ENCODE results near the gene PCDHB12. TPM values are rescaled to one million over a fixed set of nuclear protein-coding genes. Genes with fewer than 3 reads are reported as not detected.
"Not testable (repeated sequence)": the region's sequence is repeated elsewhere in the genome, so short reads cannot be mapped to it uniquely, and the experiment has no call there.

Gene PCDHB12
- total RNA-seq, 1 donor from 2014 or later, result 8.4 TPM

GRCh38 chr5:141213656-141214339, 5.3 kb downstream of the PCDHB12 start, which contains the start of gene PCDHB13:
Gene PCDHB13 (plus strand): TSS chr5:141213919. CDS start chr5:141214124, 205 bp downstream.
- H3K27ac Mint-ChIP-seq (ENCODE audit: unreplicated experiment), result peak within 1 kb of the TSS; percentile 7
- H3K9me3 Mint-ChIP-seq (ENCODE audit: unreplicated experiment), result peaks cover 21% of the 10 kb centered on the region
- peaks cover 42% of the 10 kb centered on the region for H3K36me3 Mint-ChIP-seq (ENCODE audit: low read depth, unreplicated experiment)
- H3K4me3 Mint-ChIP-seq (ENCODE audit: unreplicated experiment), result peak within 1 kb of the TSS; percentile 67
- peak; percentile 64 for DNase-seq (ENCODE audit: low spot score)
- TF ChIP-seq, protein P1, sequence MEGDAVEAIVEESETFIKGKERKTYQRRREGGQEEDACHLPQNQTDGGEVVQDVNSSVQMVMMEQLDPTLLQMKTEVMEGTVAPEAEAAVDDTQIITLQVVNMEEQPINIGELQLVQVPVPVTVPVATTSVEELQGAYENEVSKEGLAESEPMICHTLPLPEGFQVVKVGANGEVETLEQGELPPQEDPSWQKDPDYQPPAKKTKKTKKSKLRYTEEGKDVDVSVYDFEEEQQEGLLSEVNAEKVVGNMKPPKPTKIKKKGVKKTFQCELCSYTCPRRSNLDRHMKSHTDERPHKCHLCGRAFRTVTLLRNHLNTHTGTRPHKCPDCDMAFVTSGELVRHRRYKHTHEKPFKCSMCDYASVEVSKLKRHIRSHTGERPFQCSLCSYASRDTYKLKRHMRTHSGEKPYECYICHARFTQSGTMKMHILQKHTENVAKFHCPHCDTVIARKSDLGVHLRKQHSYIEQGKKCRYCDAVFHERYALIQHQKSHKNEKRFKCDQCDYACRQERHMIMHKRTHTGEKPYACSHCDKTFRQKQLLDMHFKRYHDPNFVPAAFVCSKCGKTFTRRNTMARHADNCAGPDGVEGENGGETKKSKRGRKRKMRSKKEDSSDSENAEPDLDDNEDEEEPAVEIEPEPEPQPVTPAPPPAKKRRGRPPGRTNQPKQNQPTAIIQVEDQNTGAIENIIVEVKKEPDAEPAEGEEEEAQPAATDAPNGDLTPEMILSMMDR (IDR thresholded peaks at IDR 0.05; ENCODE audit: unreplicated experiment), result peak; percentile 32
- not testable (repeated sequence) for H3K4me1 Mint-ChIP-seq (ENCODE audit: unreplicated experiment); H3K27me3 Mint-ChIP-seq (ENCODE audit: unreplicated experiment)

GRCh38 chr5:141214583-141214982, 6.1 kb downstream of the PCDHB12 start:
- peak overlapping the region; percentile 7 for H3K27ac Mint-ChIP-seq (ENCODE audit: unreplicated experiment)
- DNase-seq (ENCODE audit: low spot score); H3K27me3 Mint-ChIP-seq (ENCODE audit: unreplicated experiment); H3K4me1 Mint-ChIP-seq (ENCODE audit: unreplicated experiment): not testable (repeated sequence)
- peaks cover 40% of the 10 kb centered on the region for H3K36me3 Mint-ChIP-seq (ENCODE audit: low read depth, unreplicated experiment)
- peak overlapping the region; percentile 65 for H3K4me3 Mint-ChIP-seq (ENCODE audit: unreplicated experiment)
- H3K9me3 Mint-ChIP-seq (ENCODE audit: unreplicated experiment), result peaks cover 20% of the 10 kb centered on the region

GRCh38 chr5:141215504-141215903, 7.0 kb downstream of the PCDHB12 start:
- peaks cover 15% of the 10 kb centered on the region for H3K9me3 Mint-ChIP-seq (ENCODE audit: unreplicated experiment)
- H3K27ac Mint-ChIP-seq (ENCODE audit: unreplicated experiment), result peak overlapping the region; percentile 7
- peaks cover 35% of the 10 kb centered on the region for H3K36me3 Mint-ChIP-seq (ENCODE audit: low read depth, unreplicated experiment)
- DNase-seq (ENCODE audit: low spot score); H3K4me1 Mint-ChIP-seq (ENCODE audit: unreplicated experiment); H3K27me3 Mint-ChIP-seq (ENCODE audit: unreplicated experiment): not testable (repeated sequence)
- H3K4me3 Mint-ChIP-seq (ENCODE audit: unreplicated experiment), result peak overlapping the region; percentile 65

DNA sequence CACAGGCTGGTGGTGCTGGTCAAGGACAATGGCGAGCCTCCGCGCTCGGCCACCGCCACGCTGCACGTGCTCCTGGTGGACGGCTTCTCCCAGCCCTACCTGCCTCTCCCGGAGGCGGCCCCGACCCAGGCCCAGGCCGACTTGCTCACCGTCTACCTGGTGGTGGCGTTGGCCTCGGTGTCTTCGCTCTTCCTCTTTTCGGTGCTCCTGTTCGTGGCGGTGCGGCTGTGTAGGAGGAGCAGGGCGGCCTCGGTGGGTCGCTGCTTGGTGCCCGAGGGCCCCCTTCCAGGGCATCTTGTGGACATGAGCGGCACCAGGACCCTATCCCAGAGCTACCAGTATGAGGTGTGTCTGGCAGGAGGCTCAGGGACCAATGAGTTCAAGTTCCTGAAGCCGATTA, 7.5 kb downstream of the PCDHB12 start:
- H3K36me3 Mint-ChIP-seq (ENCODE audit: low read depth, unreplicated experiment), result peaks cover 32% of the 10 kb centered on the region
- H3K27me3 Mint-ChIP-seq (ENCODE audit: unreplicated experiment); H3K4me1 Mint-ChIP-seq (ENCODE audit: unreplicated experiment); H3K27ac Mint-ChIP-seq (ENCODE audit: unreplicated experiment); DNase-seq (ENCODE audit: low spot score); H3K4me3 Mint-ChIP-seq (ENCODE audit: unreplicated experiment): not testable (repeated sequence)
- H3K9me3 Mint-ChIP-seq (ENCODE audit: unreplicated experiment), result peaks cover 15% of the 10 kb centered on the region

DNA sequence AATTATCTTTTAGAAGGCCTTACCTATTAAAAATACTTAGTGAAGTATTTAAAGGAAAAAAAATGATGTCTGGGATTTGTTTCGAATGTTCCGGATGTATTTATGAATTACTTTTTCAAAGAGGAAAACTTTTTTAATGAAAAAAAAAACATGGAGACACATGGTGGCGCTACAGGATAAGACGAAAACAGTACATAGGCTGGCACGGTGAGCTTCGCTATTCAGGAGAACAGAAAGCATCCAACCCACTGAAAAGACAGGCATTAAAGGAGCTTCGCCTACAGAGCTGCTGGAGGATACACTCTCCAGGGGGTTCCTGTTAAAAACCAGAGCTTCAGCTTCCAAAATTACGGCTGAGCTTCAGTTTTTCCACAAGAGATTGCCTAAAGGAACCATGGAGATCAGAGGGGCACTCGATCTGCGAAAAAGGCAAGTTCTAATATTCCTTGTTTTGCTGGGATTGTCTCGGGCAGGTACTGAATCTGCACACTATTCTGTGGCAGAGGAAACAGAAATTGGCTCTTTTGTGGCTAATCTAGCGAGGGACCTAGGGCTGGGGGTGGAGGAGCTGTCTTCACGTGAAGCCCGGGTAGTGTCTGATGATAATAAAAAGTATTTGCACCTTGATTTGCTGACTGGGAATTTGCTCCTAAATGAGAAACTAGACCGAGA, 14.7 kb downstream of the PCDHB12 start, which contains the start of gene PCDHB14:
Gene PCDHB14, plus strand, starts transcription at position 232 of the 672 bp plus-strand sequence. Its CDS starts 163 bp downstream, at position 395.
- peaks cover 33% of the 10 kb centered on the region for H3K36me3 Mint-ChIP-seq (ENCODE audit: low read depth, unreplicated experiment)
- H3K9me3 Mint-ChIP-seq (ENCODE audit: unreplicated experiment), result peaks cover 2% of the 10 kb centered on the region
- peak within 1 kb of the TSS; percentile 72 for H3K4me3 Mint-ChIP-seq (ENCODE audit: unreplicated experiment)
- no peak within 1 kb of the TSS for H3K27ac Mint-ChIP-seq (ENCODE audit: unreplicated experiment)
- H3K27me3 Mint-ChIP-seq (ENCODE audit: unreplicated experiment), result no peaks in the 10 kb centered on the region
- peaks cover 10% of the 10 kb centered on the region for H3K4me1 Mint-ChIP-seq (ENCODE audit: unreplicated experiment)
- peak; percentile 18 for DNase-seq (ENCODE audit: low spot score)
- TF ChIP-seq, protein P1 (IDR thresholded peaks at IDR 0.05; ENCODE audit: unreplicated experiment), result peak; percentile 50

- DNase-seq (ENCODE audit: low spot score); H3K4me1 Mint-ChIP-seq (ENCODE audit: unreplicated experiment); H3K27me3 Mint-ChIP-seq (ENCODE audit: unreplicated experiment); H3K27ac Mint-ChIP-seq (ENCODE audit: unreplicated experiment); H3K9me3 Mint-ChIP-seq (ENCODE audit: unreplicated experiment): not testable (repeated sequence)
- Mint-ChIP-seq H3K4me3 (ENCODE audit: unreplicated experiment) (peak overlapping the region; percentile 80), H3K36me3 (ENCODE audit: low read depth, unreplicated experiment) (peaks cover 31% of the 10 kb centered on the region)
Measured at GRCh38 chr5:141224844-141225243, 16.3 kb downstream of the PCDHB12 start.

GRCh38 chr5:141225421-141225820, 16.9 kb downstream of the PCDHB12 start:
- not testable (repeated sequence) for H3K27ac Mint-ChIP-seq (ENCODE audit: unreplicated experiment); DNase-seq (ENCODE audit: low spot score); H3K4me1 Mint-ChIP-seq (ENCODE audit: unreplicated experiment); H3K27me3 Mint-ChIP-seq (ENCODE audit: unreplicated experiment); H3K9me3 Mint-ChIP-seq (ENCODE audit: unreplicated experiment)
- Mint-ChIP-seq H3K4me3 (ENCODE audit: unreplicated experiment) (peak overlapping the region; percentile 65), H3K36me3 (ENCODE audit: low read depth, unreplicated experiment) (peaks cover 31% of the 10 kb centered on the region)

All from endothelial cell (in vitro differentiated cells).